Measurements from ENCODE around the gene POFUT2. TPM values are rescaled to one million over a fixed set of nuclear protein-coding genes. Genes with fewer than 3 reads are reported as not detected.
A peak's percentile ranks its signal among the peaks of the same experiment; 100 is the strongest.

POFUT2 gene
- total RNA-seq, 4 donors from 2014 or later = 10.7 to 46.9 (median 20.0) TPM

GRCh38 chr21:45290948-45291612 lies 3.4 kb upstream of the POFUT2 start:
- no peak overlapping the region for H3K4me3 ChIP-seq
- peak; percentile 69 to 78 for DNase-seq (ENCODE audit: low spot score in 2 of 2)
- H3K27ac ChIP-seq = no peak overlapping the region
- no peak for TF ChIP-seq CTCF (IDR thresholded peaks at IDR 0.05)
- TF ChIP-seq POLR2AphosphoS5 (IDR thresholded peaks at IDR 0.05) = no peak
- TF ChIP-seq EP300 (IDR thresholded peaks at IDR 0.05) = no peak
- no peak for TF ChIP-seq POLR2A (IDR thresholded peaks at IDR 0.05)
- H3K4me1 ChIP-seq = peaks cover 67% of the 10 kb centered on the region
- 41% methylated on average over 12 of the region's 14 CpGs for WGBS
- H3K36me3 ChIP-seq = no peaks in the 10 kb centered on the region
- H3K27me3 ChIP-seq = no peaks in the 10 kb centered on the region
- no peaks in the 10 kb centered on the region for H3K9me3 ChIP-seq

GRCh38 chr21:45289655-45290515 lies 2.2 kb upstream of the POFUT2 start:
- TF ChIP-seq POLR2A (IDR thresholded peaks at IDR 0.05) (no peak), CTCF (IDR thresholded peaks at IDR 0.05) (no peak), EP300 (IDR thresholded peaks at IDR 0.05) (no peak), POLR2AphosphoS5 (IDR thresholded peaks at IDR 0.05) (no peak)
- H3K27me3 ChIP-seq = no peaks in the 10 kb centered on the region
- H3K9me3 ChIP-seq = no peaks in the 10 kb centered on the region
- H3K36me3 ChIP-seq = peaks cover 9% of the 10 kb centered on the region
- H3K27ac ChIP-seq = no peak overlapping the region
- peaks cover 63% of the 10 kb centered on the region for H3K4me1 ChIP-seq
- WGBS = 87% methylated on average over 19 of the region's 19 CpGs
- DNase-seq (ENCODE audit: low spot score in 2 of 2) = peak in 1 of 2 donors; percentile 40
- no peak overlapping the region for H3K4me3 ChIP-seq

GRCh38 chr21:45289134-45289533 lies 1.4 kb upstream of the POFUT2 start:
- WGBS = 84% methylated on average over 3 of the region's 3 CpGs
- no peak overlapping the region for H3K27ac ChIP-seq
- peaks cover 58% of the 10 kb centered on the region for H3K4me1 ChIP-seq

GRCh38 chr21:45288441-45288841 lies 746 bp upstream of the POFUT2 start:
- TF ChIP-seq CTCF (IDR thresholded peaks at IDR 0.05) (no peak), EP300 (IDR thresholded peaks at IDR 0.05) (no peak), POLR2A (IDR thresholded peaks at IDR 0.05) (no peak), POLR2AphosphoS5 (IDR thresholded peaks at IDR 0.05) (no peak)
- 28% methylated on average over 9 of the region's 34 CpGs for WGBS
- Histone ChIP-seq H3K27ac (peak overlapping the region; percentile 80), H3K4me1 (peaks cover 51% of the 10 kb centered on the region), H3K36me3 (peaks cover 23% of the 10 kb centered on the region), H3K4me3 (peak overlapping the region; percentile 80), H3K9me3 (no peaks in the 10 kb centered on the region), H3K27me3 (no peaks in the 10 kb centered on the region)
- peak in 1 of 2 donors; percentile 77 for DNase-seq (ENCODE audit: low spot score in 2 of 2)

More at GRCh38 chr21:45289134-45289533, 1.4 kb upstream of the POFUT2 start:
- H3K36me3 ChIP-seq = peaks cover 16% of the 10 kb centered on the region
- no peak for TF ChIP-seq POLR2AphosphoS5 (IDR thresholded peaks at IDR 0.05)
- no peak for TF ChIP-seq CTCF (IDR thresholded peaks at IDR 0.05)
- TF ChIP-seq EP300 (IDR thresholded peaks at IDR 0.05) = no peak
- TF ChIP-seq POLR2A (IDR thresholded peaks at IDR 0.05) = no peak
- no peak for DNase-seq (ENCODE audit: low spot score in 2 of 2)
- no peak overlapping the region for H3K4me3 ChIP-seq
- H3K27me3 ChIP-seq = no peaks in the 10 kb centered on the region
- no peaks in the 10 kb centered on the region for H3K9me3 ChIP-seq
